HEK293 (cell line): ENCODE measurements around the gene WDR17.

Source experiments
- CTCF ChIA-PET: fragments of 350-600 bp; formaldehyde crosslinking; extraction: SDS; loops from one replicate; lab custom pipeline; 2021; ENCODE audit warnings: antibody characterized with exemption; lab: Yijun Ruan, JAX
- POLR2A ChIA-PET: fragments of 300-600 bp; formaldehyde crosslinking; extraction: SDS; loops from one replicate; lab custom pipeline; 2020; ENCODE audit warnings: antibody characterized with exemption, inconsistent platforms; lab: Yijun Ruan, JAX
- H3K27ac ChIP-seq: fragments of 200-500 bp; sonication (Bioruptor generic); 2 replicates; pipeline ENCODE4 v1.5.1; 2014; ENCODE audit warnings: low read depth, low read length, control low read depth, inconsistent platforms; ENCODE audit errors: extremely low read depth
- H3K36me3 ChIP-seq, 2 experiments: fragments of 200-500 bp in 1 of 2; sonication (Bioruptor generic) in 1 of 2; 1 replicate in 1 of 2; 2 replicates in 1 of 2; pipeline ENCODE4 v1.5.1; 2014 to 2017; ENCODE audit warnings: inconsistent platforms in 2 of 2, low read length in 2 of 2; ENCODE audit not compliant: control insufficient read depth in 2 of 2, insufficient read depth in 1 of 2
- H3K4me1 ChIP-seq: fragments of 200-500 bp; sonication (Bioruptor generic); 2 replicates; pipeline ENCODE4 v1.5.1; 2014; ENCODE audit warnings: mild to moderate bottlenecking, low read length, inconsistent platforms; ENCODE audit not compliant: control insufficient read depth, insufficient read depth
- H3K4me3 ChIP-seq: 2 replicates; pipeline ENCODE4 v1.5.1; 2011; ENCODE audit warnings: low read depth, mild to moderate bottlenecking, control low read depth, low read length, moderate library complexity
- H3K9me3 ChIP-seq: fragments of 200-500 bp; sonication (Bioruptor generic); 2 replicates; pipeline ENCODE4 v1.5.1; 2014; ENCODE audit warnings: low read depth, low read length, inconsistent platforms; ENCODE audit not compliant: control insufficient read depth, insufficient read depth
- BCL11A ChIP-seq: fragments of 450-650 bp; formaldehyde crosslinking; IDR thresholded peaks from 2 replicates; pipeline ENCODE4 v1.5.1; 2016; ENCODE audit warnings: low read depth, missing biosample characterization, missing genetic modification characterization
- GLI2 ChIP-seq: fragments of 450-650 bp; formaldehyde crosslinking; IDR thresholded peaks from 2 replicates; pipeline ENCODE4; 2017; ENCODE audit warnings: missing biosample characterization, missing genetic modification characterization, low read depth, borderline replicate concordance
- HOXD13 ChIP-seq: sonication (generic); formaldehyde crosslinking; IDR thresholded peaks from 2 replicates; pipeline ENCODE4 v1.8.0; 2022; ENCODE audit warnings: missing genetic modification reagents, borderline replicate concordance
- KLF1 ChIP-seq: fragments of 450-650 bp; formaldehyde crosslinking; IDR thresholded peaks from 2 replicates; pipeline ENCODE4 v1.5.1; 2016; ENCODE audit warnings: missing biosample characterization, missing genetic modification characterization
- KLF7 ChIP-seq: fragments of 450-650 bp; formaldehyde crosslinking; IDR thresholded peaks from 2 replicates; pipeline ENCODE4 v1.5.1; 2016; ENCODE audit warnings: missing biosample characterization, missing genetic modification characterization, borderline replicate concordance
- KLF9 ChIP-seq: fragments of 450-650 bp; formaldehyde crosslinking; IDR thresholded peaks from 2 replicates; pipeline ENCODE4 v1.5.1; 2016; ENCODE audit warnings: missing biosample characterization, missing genetic modification characterization, low read depth
- OVOL3 ChIP-seq: fragments of 450-650 bp; formaldehyde crosslinking; IDR thresholded peaks from 2 replicates; pipeline ENCODE4 v1.5.1; 2016; ENCODE audit warnings: missing biosample characterization, missing genetic modification characterization
- PRDM10 ChIP-seq: fragments of 450-650 bp; formaldehyde crosslinking; IDR thresholded peaks from 2 replicates; pipeline ENCODE4 v1.5.1; 2016; ENCODE audit warnings: missing biosample characterization, missing genetic modification characterization
- SCRT2 ChIP-seq: fragments of 450-650 bp; formaldehyde crosslinking; IDR thresholded peaks from 2 replicates; pipeline ENCODE4 v1.5.1; 2016; ENCODE audit warnings: missing biosample characterization, missing genetic modification characterization
- SP2 ChIP-seq: fragments of 450-650 bp; formaldehyde crosslinking; IDR thresholded peaks from 2 replicates; pipeline ENCODE4 v1.5.1; 2016; ENCODE audit warnings: missing biosample characterization, missing genetic modification characterization
- SP3 ChIP-seq: fragments of 450-650 bp; formaldehyde crosslinking; IDR thresholded peaks from 2 replicates; pipeline ENCODE4 v1.5.1; 2016; ENCODE audit warnings: missing biosample characterization, missing genetic modification characterization
- YY2 ChIP-seq: fragments of 450-650 bp; formaldehyde crosslinking; IDR thresholded peaks from 2 replicates; pipeline ENCODE4 v1.5.1; 2016; ENCODE audit warnings: missing biosample characterization, missing genetic modification characterization
- ZBTB49 ChIP-seq: fragments of 450-650 bp; formaldehyde crosslinking; IDR thresholded peaks from 2 replicates; pipeline ENCODE4 v1.5.1; 2016; ENCODE audit warnings: missing biosample characterization, missing genetic modification characterization, low read depth
- ZNF138 ChIP-seq: fragments of 450-650 bp; formaldehyde crosslinking; IDR thresholded peaks from 2 replicates; pipeline ENCODE4 v1.5.1; 2016; ENCODE audit warnings: missing biosample characterization, missing genetic modification characterization, borderline replicate concordance
- ZNF280C ChIP-seq: fragments of 450-650 bp; formaldehyde crosslinking; IDR thresholded peaks from 2 replicates; pipeline ENCODE4 v1.5.1; 2016; ENCODE audit warnings: missing biosample characterization, missing genetic modification characterization
- ZNF292 ChIP-seq: fragments of 450-650 bp; formaldehyde crosslinking; IDR thresholded peaks from 2 replicates; pipeline ENCODE4 v1.5.1; 2016; ENCODE audit warnings: low read depth, missing biosample characterization, missing genetic modification characterization, borderline replicate concordance
- ZNF362 ChIP-seq: fragments of 450-650 bp; formaldehyde crosslinking; IDR thresholded peaks from 2 replicates; pipeline ENCODE4 v1.5.1; 2016; ENCODE audit warnings: missing biosample characterization, missing genetic modification characterization
- ZNF426 ChIP-seq: fragments of 450-650 bp; formaldehyde crosslinking; IDR thresholded peaks from 2 replicates; pipeline ENCODE4 v1.5.1; 2017; ENCODE audit warnings: missing biosample characterization, missing genetic modification characterization, mild to moderate bottlenecking, inconsistent platforms, moderate library complexity
- ZNF48 ChIP-seq: fragments of 450-650 bp; formaldehyde crosslinking; IDR thresholded peaks from 2 replicates; pipeline ENCODE4 v1.5.1; 2016; ENCODE audit warnings: missing biosample characterization, missing genetic modification characterization
- ZNF549 ChIP-seq: fragments of 450-650 bp; IDR thresholded peaks from 2 replicates; pipeline ENCODE4 v1.5.1; 2018; ENCODE audit warnings: missing biosample characterization, missing genetic modification characterization, mild to moderate bottlenecking, inconsistent platforms, moderate library complexity
- ZNF701 ChIP-seq: fragments of 450-650 bp; formaldehyde crosslinking; IDR thresholded peaks from 2 replicates; pipeline ENCODE4 v1.5.1; 2016; ENCODE audit warnings: missing biosample characterization, missing genetic modification characterization

The WDR17 gene

GRCh38 chr4:176064539-176064938 is 1.1 kb upstream of the WDR17 start:
- Histone ChIP-seq H3K4me3 (no peak overlapping the region), H3K4me1 (no peaks in the 10 kb centered on the region), H3K27ac (no peak overlapping the region), H3K9me3 (no peaks in the 10 kb centered on the region), H3K36me3 (no peaks in the 10 kb centered on the region)
- TF ChIP-seq YY2 (tag by site-specific recombination) (no peak), ZBTB49 (no peak), ZNF426 (tag by site-specific recombination) (no peak), ZNF292 (tag by site-specific recombination) (no peak)
- ChIA-PET CTCF (no interaction called here), POLR2A (no interaction called here)

- no peaks in the 10 kb centered on the region for H3K9me3 ChIP-seq
- H3K27ac ChIP-seq: no peak overlapping the region
- TF ChIP-seq ZNF549 (tag by site-specific recombination) (no peak), ZNF138 (tag by site-specific recombination) (no peak), KLF1 (tag by site-specific recombination) (no peak), ZNF280C (tag by site-specific recombination) (no peak), BCL11A (tag by site-specific recombination) (no peak), ZNF48 (tag by site-specific recombination) (no peak), GLI2 (no peak), ZBTB49 (no peak), SP2 (tag by site-specific recombination) (no peak), KLF7 (tag by site-specific recombination) (no peak), OVOL3 (tag by site-specific recombination) (no peak)
- H3K4me3 ChIP-seq: no peak overlapping the region
- CTCF ChIA-PET: no interaction called here
- H3K4me1 ChIP-seq: no peaks in the 10 kb centered on the region
- H3K36me3 ChIP-seq: no peaks in the 10 kb centered on the region
- POLR2A ChIA-PET: no interaction called here
Measured at GRCh38 chr4:176066757-176067156, 1.1 kb downstream of the WDR17 start.

GRCh38 chr4:176077561-176077960 is 11.9 kb downstream of the WDR17 start:
- H3K4me3 ChIP-seq: no peak overlapping the region
- H3K36me3 ChIP-seq: no peaks in the 10 kb centered on the region
- ChIA-PET CTCF (interaction anchor here (0.6 kb wide), 1 partner anchor 248 kb away, joined by 4 read pairs; no protein-coding TSS in a partner anchor), POLR2A (no interaction called here)
- H3K27ac ChIP-seq: no peak overlapping the region
- H3K4me1 ChIP-seq: no peaks in the 10 kb centered on the region
- no peaks in the 10 kb centered on the region for H3K9me3 ChIP-seq
- no peak for TF ChIP-seq ZNF701 (tag by site-specific recombination)
- peak; percentile 45 for TF ChIP-seq SCRT2 (tag by site-specific recombination)
- no peak for TF ChIP-seq OVOL3 (tag by site-specific recombination)
- no peak for TF ChIP-seq SP3
- TF ChIP-seq ZNF362 (tag by site-specific recombination): no peak
- TF ChIP-seq KLF9 (tag by site-specific recombination): no peak
- no peak for TF ChIP-seq PRDM10 (tag by site-specific recombination)
- no peak for TF ChIP-seq HOXD13 (CRISPR knock-in tag)
